Thyroid gland (tissue), 4 donors: ENCODE measurements around the gene LAX1. TPM values are rescaled to one million over a fixed set of nuclear protein-coding genes. Genes with fewer than 3 reads are reported as not detected.

ENCODE experiments used
- DNase-seq, 2 donors: peaks; one replicate each; pipeline ENCODE4 v3.0.0-alpha.2; 2019
- H3K27ac ChIP-seq, 3 donors: fragments of 200-600 bp; sonication (generic); 1 replicate in 2 of 3; 2 replicates in 1 of 3; pipeline ENCODE4 v1.5.1; 2016 to 2019; ENCODE audit warnings: mild to moderate bottlenecking in 1 of 3, moderate library complexity in 1 of 3
- H3K27me3 ChIP-seq: fragments of 200-600 bp; sonication (generic); one replicate; pipeline ENCODE4 v1.5.1; 2019
- H3K36me3 ChIP-seq, 2 donors: fragments of 200-600 bp; sonication (generic); one replicate each; pipeline ENCODE4 v1.5.1; 2016 to 2019
- H3K4me1 ChIP-seq, 2 donors: fragments of 200-600 bp; sonication (generic); one replicate each; pipeline ENCODE4 v1.5.1; 2017 to 2019
- H3K4me3 ChIP-seq, 3 donors: fragments of 200-600 bp; sonication (generic); replicated peaks in 1 of 3; 1 replicate in 2 of 3; 2 replicates in 1 of 3; pipeline ENCODE4 v1.5.1; 2016; ENCODE audit warnings: mild to moderate bottlenecking in 1 of 3
- H3K9me3 ChIP-seq: fragments of 200-600 bp; sonication (generic); one replicate; pipeline ENCODE4 v1.5.1; 2017
- POLR2A ChIP-seq, 2 donors: fragments of 450-650 bp; IDR thresholded peaks; one replicate each; pipeline ENCODE4 v1.6.1; 2017; ENCODE audit warnings: antibody characterized with exemption in 2 of 2, mild to moderate bottlenecking in 2 of 2, moderate library complexity in 1 of 2
- WGBS, 2 donors: methylation state at CpG; one replicate each; pipeline ENCODE4 v1.1.5; 2017; 5-methylcytosine and 5-hydroxymethylcytosine counted together
- intact Hi-C: fragments of 100-400 bp; cut with DNase I; formaldehyde crosslinking; loops from one replicate; pipeline ENCODE4 v1.15.1; 2023
- small RNA-seq: library from RNA; depleted of rRNA; stranded (forward); fragments of <200 nt; gene quantifications from one replicate; pipeline ENCODE3, GENCODE V24; 2016
- total RNA-seq, 4 donors: library from RNA; depleted of rRNA; stranded (reverse); fragments of >200 nt; gene quantifications; one replicate each; pipeline ENCODE4 v1.2.3, GENCODE V29; 2016
- TF ChIP-seq, protein P1 (sequence below), 6 experiments: fragments of 200-600 bp in 3 of 6; fragments of 450-650 bp in 3 of 6; sonication (generic) in 3 of 6; IDR thresholded peaks; one replicate each; pipeline ENCODE4 v1.5.1; 2016 to 2019; ENCODE audit warnings: antibody characterized with exemption in 6 of 6, mild to moderate bottlenecking in 2 of 6, inconsistent platforms in 1 of 6, moderate library complexity in 1 of 6

LAX1 gene
- total RNA-seq, 4 donors from 2014 or later = 0.22 to 0.67 (median 0.40) TPM; not detected in 1

DNA sequence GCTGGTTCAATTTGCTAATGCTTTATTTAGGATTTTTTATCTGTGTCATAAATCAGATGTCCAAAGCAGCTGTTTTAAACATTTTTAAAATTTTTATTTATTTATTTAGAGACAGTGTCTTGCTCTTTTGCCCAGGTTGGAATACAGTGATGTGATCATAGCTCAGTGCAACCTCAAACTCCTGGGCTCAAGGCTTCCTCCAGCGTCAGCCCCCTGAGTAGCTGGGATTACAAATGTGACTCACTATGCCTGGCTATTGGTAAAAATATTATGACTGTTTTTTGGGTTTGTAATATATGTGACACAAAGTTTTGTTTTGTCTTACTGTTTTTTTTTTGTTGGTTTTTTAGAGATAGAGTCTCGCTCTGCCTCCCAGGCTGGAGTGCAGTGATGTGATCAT, 42.2 kb downstream of the LAX1 start:
- Histone ChIP-seq H3K4me1 (peaks cover 3 to 24% of the 10 kb centered on the region in 2 donors), H3K27ac (no peak overlapping the region), H3K9me3 (no peaks in the 10 kb centered on the region), H3K4me3 (no peak overlapping the region), H3K36me3 (peaks cover 0 to 8% of the 10 kb centered on the region in 2 donors), H3K27me3 (no peaks in the 10 kb centered on the region)
- no peak for TF ChIP-seq POLR2A (IDR thresholded peaks at IDR 0.05)
- TF ChIP-seq, protein P1, sequence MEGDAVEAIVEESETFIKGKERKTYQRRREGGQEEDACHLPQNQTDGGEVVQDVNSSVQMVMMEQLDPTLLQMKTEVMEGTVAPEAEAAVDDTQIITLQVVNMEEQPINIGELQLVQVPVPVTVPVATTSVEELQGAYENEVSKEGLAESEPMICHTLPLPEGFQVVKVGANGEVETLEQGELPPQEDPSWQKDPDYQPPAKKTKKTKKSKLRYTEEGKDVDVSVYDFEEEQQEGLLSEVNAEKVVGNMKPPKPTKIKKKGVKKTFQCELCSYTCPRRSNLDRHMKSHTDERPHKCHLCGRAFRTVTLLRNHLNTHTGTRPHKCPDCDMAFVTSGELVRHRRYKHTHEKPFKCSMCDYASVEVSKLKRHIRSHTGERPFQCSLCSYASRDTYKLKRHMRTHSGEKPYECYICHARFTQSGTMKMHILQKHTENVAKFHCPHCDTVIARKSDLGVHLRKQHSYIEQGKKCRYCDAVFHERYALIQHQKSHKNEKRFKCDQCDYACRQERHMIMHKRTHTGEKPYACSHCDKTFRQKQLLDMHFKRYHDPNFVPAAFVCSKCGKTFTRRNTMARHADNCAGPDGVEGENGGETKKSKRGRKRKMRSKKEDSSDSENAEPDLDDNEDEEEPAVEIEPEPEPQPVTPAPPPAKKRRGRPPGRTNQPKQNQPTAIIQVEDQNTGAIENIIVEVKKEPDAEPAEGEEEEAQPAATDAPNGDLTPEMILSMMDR (IDR thresholded peaks at IDR 0.05) = no peak
- DNase-seq = no peak
- intact Hi-C loops = no loop called here
- 94% methylated on average over 2 of the region's 2 CpGs for WGBS, 2 donors

GRCh38 chr1:203813581-203814341, 48.8 kb downstream of the LAX1 start:
- DNase-seq = no peak
- intact Hi-C loops = no loop called here
- no peaks in the 10 kb centered on the region for H3K27me3 ChIP-seq
- no peaks in the 10 kb centered on the region for H3K9me3 ChIP-seq
- 98 to 100% methylated on average over 2 of the region's 2 CpGs for WGBS, 2 donors
- no peak overlapping the region for H3K4me3 ChIP-seq
- H3K27ac ChIP-seq = no peak overlapping the region
- H3K36me3 ChIP-seq = peaks cover 11 to 12% of the 10 kb centered on the region in 2 donors
- peaks cover 4% of the 10 kb centered on the region in 2 donors for H3K4me1 ChIP-seq
- TF ChIP-seq, protein P1 (IDR thresholded peaks at IDR 0.05) = no peak
- no peak for TF ChIP-seq POLR2A (IDR thresholded peaks at IDR 0.05)

DNA sequence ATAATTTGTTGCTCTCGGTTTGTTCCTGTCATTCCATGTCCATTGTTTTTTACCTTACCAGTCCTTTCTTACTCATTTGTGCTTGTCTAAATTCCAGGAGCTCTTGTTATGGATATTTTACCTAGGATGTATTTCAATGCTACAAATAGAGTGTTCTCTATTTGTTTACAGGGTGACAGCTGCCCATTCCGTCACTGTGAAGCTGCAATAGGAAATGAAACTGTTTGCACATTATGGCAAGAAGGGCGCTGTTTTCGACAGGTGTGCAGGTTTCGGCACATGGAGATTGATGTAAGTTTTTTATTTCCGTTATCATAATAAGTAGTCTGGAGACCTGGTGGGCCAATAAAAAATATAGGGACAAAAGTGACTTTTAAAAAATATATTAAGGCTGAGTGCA, 53.4 kb downstream of the LAX1 start:
- Histone ChIP-seq H3K27ac (no peak overlapping the region), H3K4me1 (peaks cover 0 to 4% of the 10 kb centered on the region in 2 donors), H3K4me3 (no peak overlapping the region), H3K9me3 (no peaks in the 10 kb centered on the region), H3K27me3 (no peaks in the 10 kb centered on the region), H3K36me3 (peaks cover 40 to 49% of the 10 kb centered on the region in 2 donors)
- intact Hi-C loops = no loop called here
- DNase-seq = no peak
- TF ChIP-seq POLR2A (IDR thresholded peaks at IDR 0.05) = no peak
- TF ChIP-seq, protein P1 (IDR thresholded peaks at IDR 0.05) = no peak
- WGBS, 2 donors = 93 to 96% methylated on average over 6 of the region's 6 CpGs

DNA sequence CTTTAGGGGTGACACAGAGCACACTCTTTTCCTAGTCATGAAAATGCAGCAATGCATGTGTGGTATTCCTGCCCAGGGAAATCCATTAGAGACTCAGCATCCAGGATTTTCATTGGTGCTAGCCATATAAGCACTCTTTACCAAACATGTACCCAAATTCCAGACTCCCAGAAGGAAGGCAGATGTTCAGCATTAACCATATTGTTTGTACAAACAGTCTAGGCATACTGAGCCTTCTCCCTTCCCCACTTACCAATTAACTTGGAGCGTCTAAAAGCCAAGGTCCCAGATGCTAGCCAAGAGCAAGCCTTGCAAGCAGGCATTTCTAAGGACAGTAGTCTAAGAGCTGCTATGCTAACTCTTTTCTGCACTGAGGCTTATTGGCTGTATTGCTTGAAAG, 58.3 kb downstream of the LAX1 start:
- WGBS, 2 donors = 87 to 90% methylated on average over 1 of the region's 1 CpG
- no peak overlapping the region for H3K4me3 ChIP-seq
- TF ChIP-seq POLR2A (IDR thresholded peaks at IDR 0.05) = no peak
- TF ChIP-seq, protein P1 (IDR thresholded peaks at IDR 0.05) = no peak
- intact Hi-C loops = no loop called here
- no peak overlapping the region for H3K27ac ChIP-seq
- no peaks in the 10 kb centered on the region for H3K27me3 ChIP-seq
- no peaks in the 10 kb centered on the region for H3K4me1 ChIP-seq
- H3K36me3 ChIP-seq = peaks cover 43 to 46% of the 10 kb centered on the region in 2 donors
- no peak for DNase-seq
- H3K9me3 ChIP-seq = no peaks in the 10 kb centered on the region

Small RNA genes lying within 50 kb of the gene (small RNA-seq; reads per million reads assigned to genes)
- gene SNORA77 = 918 reads per million, percentile 99 among the genes with 10 or more reads in this experiment
- gene ZC3H11A = 0.85 reads per million

Other genes with a start within 250 kb of the LAX1 start
- gene ATP2B4, start 138.4 kb upstream of the LAX1 start, total RNA-seq = 10 to 100 TPM; 41.3 to 46.1 (median 42.7) TPM
- gene ZBED6, start 30.4 kb downstream of the LAX1 start, total RNA-seq = 10 to 100 TPM; 17.6 to 33.2 (median 28.5) TPM
- 100 to 1,000 TPM; 108 to 166 (median 131) TPM for gene ZC3H11A, start 30.4 kb downstream of the LAX1 start, total RNA-seq
- 10 to 100 TPM; 21.9 to 54.7 (median 38.5) TPM for gene SNRPE, start 96.4 kb downstream of the LAX1 start, total RNA-seq